Astrocyte (in vitro differentiated cells and primary cell): ENCODE measurements around the gene NPW.

ENCODE experiments used
- EZH2 ChIP-seq: IDR thresholded peaks from 2 replicates; pipeline ENCODE4 v1.6.1; 2012; ENCODE audit warnings: mild to moderate bottlenecking, low read length, inconsistent platforms; ENCODE audit not compliant: insufficient read depth
- TF ChIP-seq, protein P1 (sequence below): IDR thresholded peaks from 2 replicates; pipeline ENCODE4 v1.5.1; 2011; ENCODE audit warnings: low read depth, mild to moderate bottlenecking, inconsistent platforms, low read length, moderate library complexity; ENCODE audit not compliant: insufficient read depth

GRCh38 chr16:1977875-1978268 is 41.7 kb upstream of the NPW start:
- no peak for TF ChIP-seq EZH2
- TF ChIP-seq, protein P1, sequence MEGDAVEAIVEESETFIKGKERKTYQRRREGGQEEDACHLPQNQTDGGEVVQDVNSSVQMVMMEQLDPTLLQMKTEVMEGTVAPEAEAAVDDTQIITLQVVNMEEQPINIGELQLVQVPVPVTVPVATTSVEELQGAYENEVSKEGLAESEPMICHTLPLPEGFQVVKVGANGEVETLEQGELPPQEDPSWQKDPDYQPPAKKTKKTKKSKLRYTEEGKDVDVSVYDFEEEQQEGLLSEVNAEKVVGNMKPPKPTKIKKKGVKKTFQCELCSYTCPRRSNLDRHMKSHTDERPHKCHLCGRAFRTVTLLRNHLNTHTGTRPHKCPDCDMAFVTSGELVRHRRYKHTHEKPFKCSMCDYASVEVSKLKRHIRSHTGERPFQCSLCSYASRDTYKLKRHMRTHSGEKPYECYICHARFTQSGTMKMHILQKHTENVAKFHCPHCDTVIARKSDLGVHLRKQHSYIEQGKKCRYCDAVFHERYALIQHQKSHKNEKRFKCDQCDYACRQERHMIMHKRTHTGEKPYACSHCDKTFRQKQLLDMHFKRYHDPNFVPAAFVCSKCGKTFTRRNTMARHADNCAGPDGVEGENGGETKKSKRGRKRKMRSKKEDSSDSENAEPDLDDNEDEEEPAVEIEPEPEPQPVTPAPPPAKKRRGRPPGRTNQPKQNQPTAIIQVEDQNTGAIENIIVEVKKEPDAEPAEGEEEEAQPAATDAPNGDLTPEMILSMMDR, result no peak
